Measurements from ENCODE around the gene CREM.

GRCh38 chr10:35083242-35083641, 43.4 kb upstream of the CREM start:
- no peak for TF ChIP-seq POLR2A (IDR thresholded peaks at IDR 0.05)
- TF ChIP-seq, protein P1, sequence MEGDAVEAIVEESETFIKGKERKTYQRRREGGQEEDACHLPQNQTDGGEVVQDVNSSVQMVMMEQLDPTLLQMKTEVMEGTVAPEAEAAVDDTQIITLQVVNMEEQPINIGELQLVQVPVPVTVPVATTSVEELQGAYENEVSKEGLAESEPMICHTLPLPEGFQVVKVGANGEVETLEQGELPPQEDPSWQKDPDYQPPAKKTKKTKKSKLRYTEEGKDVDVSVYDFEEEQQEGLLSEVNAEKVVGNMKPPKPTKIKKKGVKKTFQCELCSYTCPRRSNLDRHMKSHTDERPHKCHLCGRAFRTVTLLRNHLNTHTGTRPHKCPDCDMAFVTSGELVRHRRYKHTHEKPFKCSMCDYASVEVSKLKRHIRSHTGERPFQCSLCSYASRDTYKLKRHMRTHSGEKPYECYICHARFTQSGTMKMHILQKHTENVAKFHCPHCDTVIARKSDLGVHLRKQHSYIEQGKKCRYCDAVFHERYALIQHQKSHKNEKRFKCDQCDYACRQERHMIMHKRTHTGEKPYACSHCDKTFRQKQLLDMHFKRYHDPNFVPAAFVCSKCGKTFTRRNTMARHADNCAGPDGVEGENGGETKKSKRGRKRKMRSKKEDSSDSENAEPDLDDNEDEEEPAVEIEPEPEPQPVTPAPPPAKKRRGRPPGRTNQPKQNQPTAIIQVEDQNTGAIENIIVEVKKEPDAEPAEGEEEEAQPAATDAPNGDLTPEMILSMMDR (IDR thresholded peaks at IDR 0.05) = no peak

Measured in testis (tissue), 2 donors.